ENCODE data around the gene TMED4. TPM values are rescaled to one million over a fixed set of nuclear protein-coding genes. Genes with fewer than 3 reads are reported as not detected.
"Not testable (repeated sequence)": the region's sequence is repeated elsewhere in the genome, so short reads cannot be mapped to it uniquely, and the experiment has no call there.

The TMED4 gene
- total and polyA plus RNA-seq, 8 donors, result 32.3 to 55.9 (median 47.0) TPM

DNA sequence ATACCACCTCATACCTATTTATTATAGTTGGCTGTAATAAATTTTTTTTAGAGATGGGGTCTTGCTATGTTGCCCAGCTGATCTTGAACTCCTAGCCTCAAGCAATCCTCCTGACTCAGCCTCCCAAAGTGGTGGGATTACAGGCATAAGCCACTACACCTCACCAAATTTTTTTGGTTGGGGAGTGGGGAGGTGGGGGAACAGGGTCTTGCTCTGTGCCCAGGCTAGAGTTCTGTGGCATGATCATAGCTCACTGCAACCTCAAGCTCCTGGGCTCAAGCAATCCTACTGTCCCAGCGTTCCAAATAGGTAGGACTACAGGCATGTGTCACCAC, 20.5 kb upstream of the TMED4 start:
- no peak overlapping the region for H3K27ac ChIP-seq
- H3K4me1 ChIP-seq, result no peaks in the 10 kb centered on the region
- 65 to 81% methylated on average over 1 of the region's 1 CpG for WGBS, 2 donors
- DNase-seq (no peak), FAIRE-seq (no peak), ATAC-seq (no peak)
- TF ChIP-seq, protein P1, sequence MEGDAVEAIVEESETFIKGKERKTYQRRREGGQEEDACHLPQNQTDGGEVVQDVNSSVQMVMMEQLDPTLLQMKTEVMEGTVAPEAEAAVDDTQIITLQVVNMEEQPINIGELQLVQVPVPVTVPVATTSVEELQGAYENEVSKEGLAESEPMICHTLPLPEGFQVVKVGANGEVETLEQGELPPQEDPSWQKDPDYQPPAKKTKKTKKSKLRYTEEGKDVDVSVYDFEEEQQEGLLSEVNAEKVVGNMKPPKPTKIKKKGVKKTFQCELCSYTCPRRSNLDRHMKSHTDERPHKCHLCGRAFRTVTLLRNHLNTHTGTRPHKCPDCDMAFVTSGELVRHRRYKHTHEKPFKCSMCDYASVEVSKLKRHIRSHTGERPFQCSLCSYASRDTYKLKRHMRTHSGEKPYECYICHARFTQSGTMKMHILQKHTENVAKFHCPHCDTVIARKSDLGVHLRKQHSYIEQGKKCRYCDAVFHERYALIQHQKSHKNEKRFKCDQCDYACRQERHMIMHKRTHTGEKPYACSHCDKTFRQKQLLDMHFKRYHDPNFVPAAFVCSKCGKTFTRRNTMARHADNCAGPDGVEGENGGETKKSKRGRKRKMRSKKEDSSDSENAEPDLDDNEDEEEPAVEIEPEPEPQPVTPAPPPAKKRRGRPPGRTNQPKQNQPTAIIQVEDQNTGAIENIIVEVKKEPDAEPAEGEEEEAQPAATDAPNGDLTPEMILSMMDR (IDR thresholded peaks at IDR 0.05), result no peak
- intact Hi-C loops (cut with DNase I), result no loop called here
- H3K27me3 ChIP-seq, result no peaks in the 10 kb centered on the region
- no peak overlapping the region for H3K4me3 ChIP-seq
- H3K36me3 ChIP-seq, result no peaks in the 10 kb centered on the region
- H3K9me3 ChIP-seq, result no peaks in the 10 kb centered on the region

DNA sequence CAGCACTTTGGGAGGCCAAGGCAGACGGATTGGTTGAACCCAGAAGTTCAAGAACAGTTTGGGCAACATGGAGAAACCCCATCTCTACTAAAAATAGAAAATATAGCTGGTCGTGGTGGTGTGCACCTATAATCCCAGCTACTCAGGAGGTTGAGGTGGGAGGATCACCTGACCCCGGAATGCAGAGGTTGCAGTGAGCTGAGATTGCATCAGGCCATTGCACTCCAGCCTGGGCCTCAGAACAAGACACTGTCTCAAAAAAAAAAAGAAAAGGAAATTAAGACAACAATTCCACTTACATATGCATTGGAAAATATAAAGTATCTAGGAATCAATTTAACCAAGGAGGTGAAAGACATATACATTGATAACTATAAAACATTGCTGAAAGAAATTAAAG, 17.2 kb upstream of the TMED4 start:
- no peaks in the 10 kb centered on the region for H3K4me1 ChIP-seq
- DNase-seq, result no peak
- TF ChIP-seq, protein P1 (IDR thresholded peaks at IDR 0.05), result no peak
- no peaks in the 10 kb centered on the region for H3K9me3 ChIP-seq
- H3K27ac ChIP-seq, result no peak overlapping the region
- no peak for FAIRE-seq
- H3K27me3 ChIP-seq, result no peaks in the 10 kb centered on the region
- no peak for ATAC-seq
- intact Hi-C loops (cut with DNase I), result loop anchor here in 1 of 3 donors (10.0 kb wide), 1 partner anchor 536 kb away; no protein-coding TSS in a partner anchor
- WGBS, 2 donors, result 72 to 73% methylated on average over 3 of the region's 3 CpGs
- H3K36me3 ChIP-seq, result no peaks in the 10 kb centered on the region
- no peak overlapping the region for H3K4me3 ChIP-seq

DNA sequence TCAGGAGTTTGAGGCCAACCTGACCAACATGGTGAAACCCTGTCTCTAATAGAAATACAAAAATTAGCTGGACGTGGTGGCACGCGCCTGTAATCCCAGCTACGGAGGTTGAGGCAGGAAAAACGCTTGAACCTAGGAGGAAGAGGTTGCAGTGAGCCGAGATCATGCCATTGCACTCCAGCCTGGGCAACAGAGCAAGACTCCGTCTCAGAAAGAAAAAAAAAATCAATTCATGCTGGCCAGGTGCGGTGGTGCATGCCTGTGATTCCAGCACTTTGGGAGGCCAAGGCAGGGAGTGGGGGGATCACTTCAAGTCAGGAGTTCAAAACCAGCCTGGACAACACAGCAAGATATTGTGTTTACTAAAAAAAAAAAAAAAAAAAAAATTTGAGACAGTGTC, 15.2 kb upstream of the TMED4 start:
- intact Hi-C loops (cut with DNase I), result loop anchor here in 1 of 3 donors (10.0 kb wide), 1 partner anchor 538 kb away; no protein-coding TSS in a partner anchor
- not testable (repeated sequence) for H3K27me3 ChIP-seq, ATAC-seq, H3K4me3 ChIP-seq, H3K4me1 ChIP-seq, H3K36me3 ChIP-seq, H3K27ac ChIP-seq, H3K9me3 ChIP-seq, DNase-seq, FAIRE-seq
- 90% methylated on average over 8 of the region's 8 CpGs for WGBS, 2 donors

DNA sequence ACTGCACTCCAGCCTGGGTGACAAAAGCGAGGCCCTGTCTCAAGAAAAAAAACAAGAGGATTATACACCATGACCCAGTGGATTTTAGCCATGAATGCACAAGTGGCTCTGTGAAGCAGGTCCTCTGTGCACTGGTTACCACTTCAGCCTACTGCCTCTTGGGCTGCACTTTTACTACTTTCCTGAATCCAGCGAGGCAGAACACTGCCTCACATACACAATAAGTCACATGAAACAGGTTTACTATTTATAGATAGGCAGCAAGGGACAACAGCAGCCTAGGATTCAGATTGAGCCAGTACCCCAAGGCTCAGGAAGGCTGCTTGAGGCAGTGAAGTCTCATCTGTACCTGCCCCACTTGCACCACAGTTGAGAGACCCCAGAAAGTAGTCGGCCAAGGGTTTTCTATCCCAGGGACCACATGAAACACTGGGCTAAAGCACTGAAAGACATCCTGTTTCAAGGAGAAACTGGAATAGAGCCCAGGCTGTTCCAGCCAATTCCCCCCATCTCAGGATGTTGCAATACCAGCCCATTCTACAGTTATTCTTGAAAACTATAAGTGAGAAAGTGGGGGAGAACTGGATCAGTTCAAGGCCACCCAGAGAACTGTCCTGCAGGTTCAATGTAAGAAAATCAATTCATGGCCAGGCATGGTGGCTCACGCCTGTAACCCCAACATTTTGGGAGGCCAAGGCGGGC, 14.1 kb upstream of the TMED4 start:
- Histone ChIP-seq H3K4me1 (no peaks in the 10 kb centered on the region), H3K27me3 (no peaks in the 10 kb centered on the region), H3K4me3 (no peak overlapping the region), H3K9me3 (no peaks in the 10 kb centered on the region), H3K27ac (no peak overlapping the region), H3K36me3 (no peaks in the 10 kb centered on the region)
- DNase-seq (no peak), ATAC-seq (no peak), FAIRE-seq (no peak)
- WGBS, 2 donors, result 72 to 80% methylated on average over 5 of the region's 5 CpGs
- intact Hi-C loops (cut with DNase I), result loop anchor here in 1 of 3 donors (10.0 kb wide), 1 partner anchor 539 kb away; no protein-coding TSS in a partner anchor
- TF ChIP-seq, protein P1 (IDR thresholded peaks at IDR 0.05), result no peak

DNA sequence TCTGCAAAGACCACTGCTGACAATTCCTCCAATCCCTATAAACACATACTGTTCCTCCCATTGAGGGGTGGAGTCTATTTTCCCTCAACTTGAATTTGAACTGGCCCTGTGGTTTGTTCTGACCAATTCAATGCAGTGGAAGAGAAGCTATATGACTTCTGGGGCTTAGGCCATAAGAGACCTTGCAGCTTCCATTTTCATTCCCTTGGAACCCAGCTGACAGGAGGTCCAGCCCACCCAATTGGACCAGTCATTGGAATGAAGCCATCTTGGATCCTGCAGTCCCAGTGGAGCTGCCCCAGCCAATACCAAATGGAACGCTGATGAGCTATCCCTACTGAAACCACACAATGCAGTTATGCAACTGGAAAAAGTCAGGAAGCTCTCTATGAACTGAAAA, 8.9 kb upstream of the TMED4 start:
- no peak overlapping the region for H3K4me3 ChIP-seq
- ATAC-seq, result no peak
- 88 to 91% methylated on average over 1 of the region's 1 CpG for WGBS, 2 donors
- H3K27me3 ChIP-seq, result no peaks in the 10 kb centered on the region
- DNase-seq, result no peak
- no peak overlapping the region for H3K27ac ChIP-seq
- no peak for FAIRE-seq
- no peaks in the 10 kb centered on the region for H3K36me3 ChIP-seq
- H3K9me3 ChIP-seq, result no peaks in the 10 kb centered on the region
- TF ChIP-seq, protein P1 (IDR thresholded peaks at IDR 0.05), result no peak
- H3K4me1 ChIP-seq, result no peaks in the 10 kb centered on the region
- intact Hi-C loops (cut with DNase I), result loop anchor here in 1 of 3 donors (5.0 to 10.0 kb wide), 2 partner anchors 251 to 544 kb away; no protein-coding TSS in a partner anchor

Data from pancreas (tissue), 10 donors.